Measurements from ENCODE around the gene HDAC1.

HDAC1 gene

GRCh38 chr1:32321712-32322291 is 29.9 kb downstream of the HDAC1 start:
- FAIRE-seq (peak; percentile 66), DNase-seq (ENCODE audit: extremely low spot score, insufficient read length, low read depth) (no peak)

- no peak for FAIRE-seq
Measured at GRCh38 chr1:32327204-32327603, 35.3 kb downstream of the HDAC1 start.

GRCh38 chr1:32329931-32330466 is 38.1 kb downstream of the HDAC1 start:
- no peak for DNase-seq (ENCODE audit: extremely low spot score, insufficient read length, low read depth)
- no peak for FAIRE-seq

More at GRCh38 chr1:32327204-32327603, 35.3 kb downstream of the HDAC1 start:
- DNase-seq (ENCODE audit: extremely low spot score, insufficient read length, low read depth): no peak

- DNase-seq (ENCODE audit: extremely low spot score, insufficient read length, low read depth): no peak
- no peak for FAIRE-seq
Measured at GRCh38 chr1:32330558-32331151, 38.8 kb downstream of the HDAC1 start.

GRCh38 chr1:32331549-32331948 is 39.7 kb downstream of the HDAC1 start:
- no peak for DNase-seq (ENCODE audit: extremely low spot score, insufficient read length, low read depth)
- FAIRE-seq: no peak

- no peak for DNase-seq (ENCODE audit: extremely low spot score, insufficient read length, low read depth)
- FAIRE-seq: no peak
Measured at GRCh38 chr1:32332290-32333079, 40.6 kb downstream of the HDAC1 start.

- DNase-seq (ENCODE audit: extremely low spot score, insufficient read length, low read depth) (no peak), FAIRE-seq (peak; percentile 46)
Measured at GRCh38 chr1:32333251-32333963, 41.5 kb downstream of the HDAC1 start.

GRCh38 chr1:32334274-32334861 is 42.5 kb downstream of the HDAC1 start:
- DNase-seq (ENCODE audit: extremely low spot score, insufficient read length, low read depth) (no peak), FAIRE-seq (no peak)

GRCh38 chr1:32334864-32335534 is 43.1 kb downstream of the HDAC1 start:
- DNase-seq (ENCODE audit: extremely low spot score, insufficient read length, low read depth) (no peak), FAIRE-seq (no peak)

GRCh38 chr1:32335535-32335789 is 43.6 kb downstream of the HDAC1 start:
- DNase-seq (ENCODE audit: extremely low spot score, insufficient read length, low read depth) (no peak), FAIRE-seq (no peak)

- FAIRE-seq (no peak), DNase-seq (ENCODE audit: extremely low spot score, insufficient read length, low read depth) (peak; percentile 68)
Measured at GRCh38 chr1:32335790-32336590, 44.1 kb downstream of the HDAC1 start, which contains the start of gene MARCKSL1. Gene MARCKSL1 (minus strand): TSS chr1:32336233. CDS start chr1:32336033, 200 bp downstream.

GRCh38 chr1:32336591-32336932 is 44.7 kb downstream of the HDAC1 start:
- FAIRE-seq (no peak), DNase-seq (ENCODE audit: extremely low spot score, insufficient read length, low read depth) (no peak)

GRCh38 chr1:32336963-32337675 is 45.2 kb downstream of the HDAC1 start:
- FAIRE-seq: peak; percentile 96
- peak; percentile 48 for DNase-seq (ENCODE audit: extremely low spot score, insufficient read length, low read depth)

GRCh38 chr1:32337855-32338636 is 46.2 kb downstream of the HDAC1 start:
- no peak for DNase-seq (ENCODE audit: extremely low spot score, insufficient read length, low read depth)
- FAIRE-seq: no peak

GRCh38 chr1:32338637-32339145 is 46.8 kb downstream of the HDAC1 start:
- FAIRE-seq (no peak), DNase-seq (ENCODE audit: extremely low spot score, insufficient read length, low read depth) (no peak)

GRCh38 chr1:32339363-32339978 is 47.6 kb downstream of the HDAC1 start:
- FAIRE-seq (peak; percentile 86), DNase-seq (ENCODE audit: extremely low spot score, insufficient read length, low read depth) (no peak)

GRCh38 chr1:32341186-32341757 is 49.4 kb downstream of the HDAC1 start:
- no peak for FAIRE-seq
- no peak for DNase-seq (ENCODE audit: extremely low spot score, insufficient read length, low read depth)
